ENCODE measurements around the gene YDJC.
"Not testable (repeated sequence)": the region's sequence is repeated elsewhere in the genome, so short reads cannot be mapped to it uniquely, and the experiment has no call there.

- TF ChIP-seq, protein P1, sequence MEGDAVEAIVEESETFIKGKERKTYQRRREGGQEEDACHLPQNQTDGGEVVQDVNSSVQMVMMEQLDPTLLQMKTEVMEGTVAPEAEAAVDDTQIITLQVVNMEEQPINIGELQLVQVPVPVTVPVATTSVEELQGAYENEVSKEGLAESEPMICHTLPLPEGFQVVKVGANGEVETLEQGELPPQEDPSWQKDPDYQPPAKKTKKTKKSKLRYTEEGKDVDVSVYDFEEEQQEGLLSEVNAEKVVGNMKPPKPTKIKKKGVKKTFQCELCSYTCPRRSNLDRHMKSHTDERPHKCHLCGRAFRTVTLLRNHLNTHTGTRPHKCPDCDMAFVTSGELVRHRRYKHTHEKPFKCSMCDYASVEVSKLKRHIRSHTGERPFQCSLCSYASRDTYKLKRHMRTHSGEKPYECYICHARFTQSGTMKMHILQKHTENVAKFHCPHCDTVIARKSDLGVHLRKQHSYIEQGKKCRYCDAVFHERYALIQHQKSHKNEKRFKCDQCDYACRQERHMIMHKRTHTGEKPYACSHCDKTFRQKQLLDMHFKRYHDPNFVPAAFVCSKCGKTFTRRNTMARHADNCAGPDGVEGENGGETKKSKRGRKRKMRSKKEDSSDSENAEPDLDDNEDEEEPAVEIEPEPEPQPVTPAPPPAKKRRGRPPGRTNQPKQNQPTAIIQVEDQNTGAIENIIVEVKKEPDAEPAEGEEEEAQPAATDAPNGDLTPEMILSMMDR (IDR thresholded peaks at IDR 0.05) = not testable (repeated sequence)
- not testable (repeated sequence) for TF ChIP-seq POLR2A (IDR thresholded peaks at IDR 0.05)
Observed at GRCh38 chr22:21596356-21597135, 33.3 kb downstream of the YDJC start.

Measured in lower leg skin (tissue), 3 donors.